OCI-LY1 (cell line): Measurements from ENCODE around the gene DYNC2H1.

Experiments used
- H2AFZ ChIP-seq: fragments of 200-600 bp; sonication (generic), shearing (Covaris generic); 2 replicates; pipeline ENCODE4 v1.6.0; 2014; ENCODE audit warnings: antibody characterized with exemption, mild to moderate bottlenecking, low read length
- H3F3A ChIP-seq: fragments of 200-600 bp; sonication (generic), shearing (Covaris generic); 2 replicates; pipeline ENCODE4 v1.6.0; 2014; ENCODE audit warnings: mild to moderate bottlenecking, antibody characterized with exemption, low read length, moderate library complexity; ENCODE audit not compliant: insufficient read depth
- H3K27ac ChIP-seq: fragments of 200-600 bp; sonication (generic); 2 replicates; pipeline ENCODE4 v1.5.1; 2014; ENCODE audit warnings: low read length, mixed run types, mild to moderate bottlenecking, low read depth; ENCODE audit not compliant: poor library complexity, severe bottlenecking
- H3K27me3 ChIP-seq: fragments of 200-600 bp; sonication (generic); 2 replicates; pipeline ENCODE4 v1.6.0; 2014; ENCODE audit warnings: antibody characterized with exemption, mild to moderate bottlenecking, low read length, moderate library complexity; ENCODE audit not compliant: insufficient read depth
- H3K36me3 ChIP-seq: fragments of 200-600 bp; sonication (generic); 2 replicates; pipeline ENCODE4 v1.6.1; 2014; ENCODE audit warnings: mild to moderate bottlenecking, antibody characterized with exemption, low read length, moderate library complexity, mixed read lengths; ENCODE audit not compliant: insufficient read depth
- H3K4me1 ChIP-seq: fragments of 200-600 bp; sonication (generic); 2 replicates; pipeline ENCODE4 v1.5.1; 2014; ENCODE audit warnings: mild to moderate bottlenecking, low read length, moderate library complexity; ENCODE audit not compliant: insufficient read depth, severe bottlenecking
- H3K4me2 ChIP-seq: fragments of 200-600 bp; sonication (generic), shearing (Covaris generic); 2 replicates; pipeline ENCODE4 v1.6.1; 2014; ENCODE audit warnings: low read length
- H3K4me3 ChIP-seq: fragments of 200-600 bp; sonication (generic); 2 replicates; pipeline ENCODE4 v1.5.1; 2014; ENCODE audit warnings: low read length, low read depth, mild to moderate bottlenecking, mixed read lengths; ENCODE audit not compliant: poor library complexity, severe bottlenecking
- H3K79me2 ChIP-seq: fragments of 200-600 bp; shearing (Covaris generic); 2 replicates; pipeline ENCODE4 v1.6.1; 2016; ENCODE audit warnings: mixed run types, low read length, mixed read lengths; ENCODE audit not compliant: insufficient read depth
- H3K9ac ChIP-seq: fragments of 200-600 bp; sonication (generic), shearing (Covaris generic); 2 replicates; pipeline ENCODE4 v1.6.1; 2014; ENCODE audit warnings: mild to moderate bottlenecking, low read length, mixed read lengths
- H3K9me2 ChIP-seq: fragments of 200-600 bp; sonication (generic), shearing (Covaris generic); 2 replicates; pipeline ENCODE4 v1.6.1; 2014; ENCODE audit warnings: low read depth, mild to moderate bottlenecking, low read length, mixed read lengths
- H3K9me3 ChIP-seq: fragments of 200-600 bp; shearing (Covaris generic); 2 replicates; pipeline ENCODE4 v1.6.1; 2014; ENCODE audit warnings: low read length, mixed read lengths
- H4K20me1 ChIP-seq: fragments of 200-600 bp; sonication (generic), shearing (Covaris generic); 2 replicates; pipeline ENCODE4 v1.6.0; 2016; ENCODE audit warnings: mild to moderate bottlenecking, low read length; ENCODE audit not compliant: insufficient read depth
- EZH2 ChIP-seq: fragments of 200-600 bp; sonication (generic), shearing (Covaris generic); IDR thresholded peaks from 2 replicates; pipeline ENCODE4 v1.8.0; 2017; ENCODE audit warnings: borderline replicate concordance, mixed run types, mild to moderate bottlenecking, antibody characterized with exemption, low read length, moderate library complexity, mixed read lengths
- TF ChIP-seq, protein P1 (sequence below): fragments of 200-600 bp; sonication (generic), shearing (Covaris generic); IDR thresholded peaks from 2 replicates; pipeline ENCODE4 v1.5.1; 2017; ENCODE audit warnings: mild to moderate bottlenecking, antibody characterized with exemption, low read length, moderate library complexity, mixed read lengths

DYNC2H1 gene

DNA sequence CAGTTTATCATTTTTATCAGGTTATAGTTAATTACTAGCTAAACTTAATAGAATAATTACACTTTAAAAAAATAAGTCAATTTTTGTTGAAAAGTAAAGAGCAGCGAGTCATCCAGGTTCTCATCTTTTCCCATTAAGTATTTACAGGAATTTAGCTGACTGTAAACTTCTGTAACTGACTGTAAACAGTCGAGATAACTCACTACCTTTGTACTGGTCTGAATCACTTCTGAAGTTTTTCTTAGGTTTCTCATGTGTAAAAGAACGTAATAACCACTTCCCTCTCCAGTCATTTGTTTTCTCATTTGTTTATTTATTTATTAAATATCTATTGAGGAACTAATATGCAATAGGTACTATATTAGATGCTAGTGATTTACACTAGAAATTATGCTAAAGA is 270.8 kb downstream of the DYNC2H1 start:
- no peak overlapping the region for H3K9ac ChIP-seq
- TF ChIP-seq, protein P1, sequence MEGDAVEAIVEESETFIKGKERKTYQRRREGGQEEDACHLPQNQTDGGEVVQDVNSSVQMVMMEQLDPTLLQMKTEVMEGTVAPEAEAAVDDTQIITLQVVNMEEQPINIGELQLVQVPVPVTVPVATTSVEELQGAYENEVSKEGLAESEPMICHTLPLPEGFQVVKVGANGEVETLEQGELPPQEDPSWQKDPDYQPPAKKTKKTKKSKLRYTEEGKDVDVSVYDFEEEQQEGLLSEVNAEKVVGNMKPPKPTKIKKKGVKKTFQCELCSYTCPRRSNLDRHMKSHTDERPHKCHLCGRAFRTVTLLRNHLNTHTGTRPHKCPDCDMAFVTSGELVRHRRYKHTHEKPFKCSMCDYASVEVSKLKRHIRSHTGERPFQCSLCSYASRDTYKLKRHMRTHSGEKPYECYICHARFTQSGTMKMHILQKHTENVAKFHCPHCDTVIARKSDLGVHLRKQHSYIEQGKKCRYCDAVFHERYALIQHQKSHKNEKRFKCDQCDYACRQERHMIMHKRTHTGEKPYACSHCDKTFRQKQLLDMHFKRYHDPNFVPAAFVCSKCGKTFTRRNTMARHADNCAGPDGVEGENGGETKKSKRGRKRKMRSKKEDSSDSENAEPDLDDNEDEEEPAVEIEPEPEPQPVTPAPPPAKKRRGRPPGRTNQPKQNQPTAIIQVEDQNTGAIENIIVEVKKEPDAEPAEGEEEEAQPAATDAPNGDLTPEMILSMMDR = no peak
- no peak for TF ChIP-seq EZH2
- no peak overlapping the region for H3K4me3 ChIP-seq
- H3K9me3 ChIP-seq = no peaks in the 10 kb centered on the region
- H3F3A ChIP-seq = no peaks in the 10 kb centered on the region
- no peaks in the 10 kb centered on the region for H3K79me2 ChIP-seq
- no peak overlapping the region for H3K27ac ChIP-seq
- no peak overlapping the region for H3K4me2 ChIP-seq
- no peaks in the 10 kb centered on the region for H3K4me1 ChIP-seq
- H3K36me3 ChIP-seq = no peaks in the 10 kb centered on the region
- no peaks in the 10 kb centered on the region; the same call in 1 of the 2 replicates for H3K9me2 ChIP-seq
- H2AFZ ChIP-seq = no peak overlapping the region
- no peaks in the 10 kb centered on the region for H3K27me3 ChIP-seq
- H4K20me1 ChIP-seq = no peaks in the 10 kb centered on the region

DNA sequence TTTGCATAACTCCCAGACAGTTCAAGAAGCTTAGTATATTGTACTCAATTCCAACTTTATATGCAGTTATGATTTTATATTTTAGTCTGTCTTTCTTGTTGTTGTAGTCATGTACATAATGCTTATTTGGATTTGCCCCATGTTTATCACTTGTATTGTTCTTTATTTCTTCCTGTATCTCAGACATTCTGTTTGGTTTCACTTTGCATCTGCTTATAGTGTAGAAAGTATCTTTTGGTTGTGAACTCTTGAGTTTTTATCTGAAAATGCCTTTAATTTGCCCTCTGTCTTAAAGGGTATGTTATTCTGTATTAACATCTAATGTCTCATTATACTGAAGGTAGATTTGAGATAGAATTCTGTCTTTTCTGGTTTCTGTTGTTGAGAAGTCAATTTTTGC is 275.4 kb downstream of the DYNC2H1 start:
- H3K4me1 ChIP-seq = no peaks in the 10 kb centered on the region
- H4K20me1 ChIP-seq = no peaks in the 10 kb centered on the region
- H3K9me2 ChIP-seq = no peaks in the 10 kb centered on the region; the same call in 1 of the 2 replicates
- no peaks in the 10 kb centered on the region for H3K9me3 ChIP-seq
- H3K27me3 ChIP-seq = no peaks in the 10 kb centered on the region
- no peaks in the 10 kb centered on the region for H3K79me2 ChIP-seq
- no peaks in the 10 kb centered on the region for H3F3A ChIP-seq
- H3K36me3 ChIP-seq = no peaks in the 10 kb centered on the region
- TF ChIP-seq EZH2 = no peak
- TF ChIP-seq, protein P1 = no peak
- no peak overlapping the region for H3K4me3 ChIP-seq
- no peak overlapping the region for H3K9ac ChIP-seq
- H3K4me2 ChIP-seq = no peak overlapping the region
- H2AFZ ChIP-seq = no peak overlapping the region
- H3K27ac ChIP-seq = no peak overlapping the region

DNA sequence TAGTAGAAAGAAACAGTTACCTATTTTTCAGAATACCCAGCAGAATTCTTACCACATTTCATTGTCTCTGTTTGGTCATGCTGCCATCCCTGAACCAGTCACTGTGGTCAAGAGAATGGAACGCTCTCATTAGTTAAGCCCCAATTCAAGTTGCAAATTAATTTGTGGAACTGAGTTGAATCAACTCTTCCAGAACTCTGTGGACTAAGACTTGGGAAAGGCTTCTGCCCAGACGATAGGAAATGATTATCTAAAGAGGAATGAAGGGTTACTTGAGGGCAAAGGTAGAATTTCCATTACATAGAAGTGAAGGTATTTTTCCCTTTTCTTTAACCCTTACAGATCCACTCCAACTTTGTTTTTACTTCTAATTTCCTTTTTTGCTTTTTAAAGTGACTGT is 286.4 kb downstream of the DYNC2H1 start:
- no peaks in the 10 kb centered on the region for H3F3A ChIP-seq
- H3K27me3 ChIP-seq = no peaks in the 10 kb centered on the region
- H3K9me3 ChIP-seq = no peaks in the 10 kb centered on the region
- H3K27ac ChIP-seq = no peak overlapping the region
- no peak overlapping the region for H3K9ac ChIP-seq
- H3K4me3 ChIP-seq = no peak overlapping the region
- TF ChIP-seq EZH2 = no peak
- TF ChIP-seq, protein P1 = no peak
- H4K20me1 ChIP-seq = no peaks in the 10 kb centered on the region
- H2AFZ ChIP-seq = no peak overlapping the region
- no peak overlapping the region for H3K4me2 ChIP-seq
- H3K79me2 ChIP-seq = no peaks in the 10 kb centered on the region
- H3K36me3 ChIP-seq = no peaks in the 10 kb centered on the region
- H3K4me1 ChIP-seq = no peaks in the 10 kb centered on the region
- H3K9me2 ChIP-seq = no peaks in the 10 kb centered on the region
